HG03196 (cell line): Measurements from ENCODE around the gene MRPS27.

ENCODE experiments used
- ATAC-seq: cut with Tn5 transposase; IDR thresholded peaks from one replicate; pipeline ENCODE4 v1.9.1; 2021; ENCODE audit not compliant: unreplicated experiment

Gene MRPS27

DNA sequence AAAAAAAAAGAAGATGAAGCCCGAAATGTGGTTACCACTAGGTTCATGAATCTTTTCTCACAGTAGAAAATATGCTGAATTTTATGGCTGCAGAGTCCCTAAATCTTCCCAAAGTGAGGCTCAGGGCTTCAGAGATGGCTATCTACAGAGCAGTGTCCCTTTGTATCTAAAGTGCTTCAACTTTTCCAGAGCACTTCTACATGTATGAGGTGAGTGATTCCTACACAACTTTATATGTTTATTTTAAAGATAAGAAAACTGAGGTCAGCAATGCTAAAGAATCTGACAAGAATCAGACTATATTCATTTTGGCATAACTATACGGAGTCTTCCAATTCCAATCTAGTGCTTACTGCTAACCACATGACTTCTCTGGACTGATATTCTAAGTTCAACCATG is 53.2 kb downstream of the MRPS27 start:
- no peak for ATAC-seq

DNA sequence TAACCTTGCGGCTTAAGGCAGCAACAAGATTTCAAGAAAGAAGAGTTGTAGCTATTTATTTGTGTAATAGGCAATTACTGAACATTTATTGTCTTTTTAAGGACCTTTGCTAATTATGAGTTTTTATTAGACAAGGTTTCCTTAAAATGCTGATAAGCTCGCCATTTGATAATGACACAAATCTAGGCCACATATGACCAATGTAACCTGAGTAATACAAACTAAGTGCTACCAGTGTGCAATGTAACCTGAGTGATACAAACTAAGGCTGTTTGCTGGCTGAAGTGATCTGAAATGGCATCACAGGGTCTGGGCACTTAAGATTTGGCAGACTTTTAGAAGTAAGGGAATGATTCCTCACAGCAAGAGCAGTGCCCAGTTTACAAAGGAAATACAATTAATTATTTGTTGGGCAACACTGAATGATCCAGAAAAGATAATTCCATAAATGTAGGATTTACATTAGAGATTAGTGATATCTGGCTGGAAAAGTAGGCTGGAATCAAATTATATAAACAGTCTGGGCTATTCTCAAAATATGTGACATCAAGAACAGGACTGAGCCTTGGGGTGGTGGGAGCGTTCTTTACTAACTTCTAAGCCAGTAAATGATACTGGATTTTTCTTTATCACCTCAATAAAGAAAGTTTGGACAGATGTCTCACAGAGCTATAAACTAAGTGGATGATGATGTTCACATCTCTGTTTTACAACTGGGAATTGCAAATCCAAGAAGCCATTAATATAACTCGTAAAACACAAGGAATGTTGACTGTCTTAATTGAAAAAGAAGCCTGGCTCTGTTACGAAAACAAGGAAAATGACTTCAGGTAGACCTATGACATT is 54.8 kb downstream of the MRPS27 start:
- ATAC-seq = no peak

DNA sequence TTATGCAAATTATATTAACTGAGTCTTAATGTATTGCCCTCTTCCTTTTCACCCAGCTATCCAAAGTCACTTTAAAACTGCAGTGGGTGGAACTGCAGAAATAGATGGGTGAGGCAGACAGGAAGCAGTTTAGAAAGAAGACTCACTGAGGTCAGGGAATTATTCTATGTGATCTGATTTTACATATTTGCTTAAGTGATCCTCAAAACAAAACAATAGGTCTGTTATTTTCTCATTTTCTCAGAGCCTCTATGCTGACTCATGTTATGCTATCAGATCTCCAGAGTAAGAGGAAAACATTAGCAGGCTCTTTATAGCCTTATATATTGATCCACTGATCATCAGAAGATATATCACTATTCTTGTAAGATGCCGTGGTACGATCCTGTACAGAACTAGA is 63.5 kb downstream of the MRPS27 start:
- no peak for ATAC-seq

DNA sequence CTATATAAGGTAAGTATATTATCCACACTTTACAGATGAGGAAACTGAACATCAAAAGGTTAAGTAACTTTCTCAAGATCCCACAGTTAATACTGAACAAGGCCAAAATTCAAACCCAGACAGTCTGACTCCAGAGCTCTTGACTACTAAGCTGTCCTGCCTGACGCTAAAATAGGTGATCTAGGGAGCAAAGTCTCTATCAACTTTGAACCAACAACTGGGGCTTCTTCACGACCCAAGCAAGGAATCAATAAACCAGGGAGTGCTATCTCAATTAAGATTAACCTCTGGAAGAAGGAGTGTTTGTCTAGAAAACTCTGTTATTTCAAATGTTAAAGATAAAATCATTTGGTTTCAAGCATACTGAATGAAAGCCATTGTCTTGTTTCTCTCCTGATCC is 64.4 kb downstream of the MRPS27 start:
- ATAC-seq = no peak

DNA sequence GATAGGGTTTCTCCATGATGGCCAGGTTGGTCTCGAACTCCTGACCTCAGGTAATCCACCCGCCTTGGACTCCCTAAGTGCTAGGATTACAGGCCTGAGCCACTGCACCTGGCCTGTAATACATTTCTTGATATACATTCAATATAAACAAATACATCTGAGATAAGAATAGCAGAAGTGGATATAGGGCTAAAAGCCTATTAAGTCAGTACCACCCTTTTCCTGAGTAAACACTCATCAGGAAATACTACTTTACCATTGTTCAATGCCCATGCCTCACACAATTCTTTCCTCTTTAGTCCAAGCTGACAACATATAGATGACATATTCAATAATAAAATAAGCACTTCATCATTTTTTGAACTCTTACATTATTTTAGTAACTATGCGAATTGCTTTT is 64.8 kb downstream of the MRPS27 start:
- no peak for ATAC-seq

DNA sequence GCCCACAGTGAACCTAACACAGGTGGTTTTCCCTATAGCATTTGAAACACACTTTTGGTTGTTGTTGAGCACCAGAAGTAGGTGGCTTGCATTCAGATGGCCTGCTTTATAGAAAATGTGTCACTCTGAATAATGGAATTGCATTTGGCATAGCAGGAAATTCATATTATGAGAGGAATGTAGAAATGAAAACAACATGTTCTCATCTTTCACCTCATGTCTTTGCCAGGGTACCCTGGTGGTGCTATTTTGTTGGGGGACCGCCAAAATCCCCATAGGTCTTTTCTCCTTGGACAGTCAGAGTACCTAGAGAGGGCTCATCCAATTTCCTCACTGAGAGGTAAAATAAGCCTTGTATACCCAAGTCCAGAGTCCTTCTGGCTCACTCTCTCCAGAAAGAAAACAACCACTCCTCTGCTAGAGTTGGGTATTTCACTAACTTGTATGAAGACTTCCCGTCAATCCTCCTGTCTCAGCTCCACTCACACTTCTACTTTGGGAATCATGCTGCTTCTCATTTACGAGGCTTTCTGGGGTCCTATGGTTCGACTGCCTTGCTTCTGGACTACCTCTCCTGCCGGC is 67.4 kb downstream of the MRPS27 start:
- no peak for ATAC-seq

DNA sequence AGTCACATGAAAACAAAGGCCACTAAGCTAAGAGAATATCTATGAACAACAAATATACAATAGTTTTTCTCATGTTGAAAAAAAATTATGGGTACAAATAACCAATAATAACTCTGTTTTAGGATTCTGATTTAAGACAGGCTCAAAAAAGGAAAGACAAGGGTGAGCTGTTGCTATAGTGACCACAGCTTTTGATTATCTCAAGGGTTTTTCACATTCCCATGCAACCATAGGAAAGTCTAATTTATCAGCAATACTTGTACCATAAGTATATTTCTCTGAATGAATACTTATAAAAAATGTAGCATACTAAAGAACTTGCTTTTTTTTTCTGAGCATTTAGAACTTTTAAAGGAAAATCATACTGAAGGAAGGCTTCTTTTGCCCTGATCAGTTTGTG is 68.0 kb downstream of the MRPS27 start:
- no peak for ATAC-seq

DNA sequence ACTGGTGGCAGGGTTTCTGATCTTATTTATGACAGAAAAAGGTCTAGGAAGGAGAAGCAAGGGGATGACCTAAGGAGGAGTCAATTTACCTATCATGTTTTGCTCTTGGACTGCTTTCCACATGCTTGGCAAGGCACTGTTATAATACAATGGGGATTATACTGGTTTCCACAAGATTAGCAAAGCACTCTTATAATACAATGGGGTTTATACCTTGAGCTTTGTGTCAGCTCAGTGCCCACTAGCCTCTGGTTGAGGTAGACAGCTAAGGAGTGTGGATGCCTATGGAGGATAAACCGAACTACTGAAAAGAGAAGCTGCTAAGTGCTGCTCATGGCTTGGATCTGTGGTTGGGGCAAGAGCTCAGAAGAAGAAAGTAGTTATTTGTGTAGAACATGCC is 68.7 kb downstream of the MRPS27 start:
- no peak for ATAC-seq

DNA sequence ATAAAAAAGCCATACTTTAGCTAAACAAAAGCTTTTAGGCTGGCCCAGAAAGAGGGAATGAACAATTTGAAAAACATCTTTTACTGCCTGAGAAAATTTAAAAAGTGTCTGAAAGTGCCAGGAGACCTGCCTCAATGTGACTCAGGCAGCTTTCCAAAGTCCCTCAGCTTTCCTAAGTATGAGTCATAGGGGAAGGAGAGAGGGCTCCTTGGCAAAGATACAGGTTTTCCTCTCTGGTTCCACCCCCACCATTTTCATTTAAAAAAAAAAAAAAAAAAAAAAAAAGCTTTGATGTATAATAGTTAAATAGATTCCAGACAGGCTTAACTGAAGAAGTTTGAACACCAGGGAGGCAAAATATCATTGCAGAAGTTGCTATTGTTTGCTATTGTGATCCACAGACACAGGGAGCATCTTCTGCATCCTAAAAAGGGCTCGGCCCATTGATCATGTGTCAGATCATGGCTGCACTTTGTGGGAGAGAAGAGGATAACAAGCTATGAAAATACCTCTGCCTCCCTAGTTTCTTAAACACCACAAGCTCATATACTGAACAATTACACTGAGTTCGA is 71.5 kb downstream of the MRPS27 start:
- ATAC-seq = no peak

DNA sequence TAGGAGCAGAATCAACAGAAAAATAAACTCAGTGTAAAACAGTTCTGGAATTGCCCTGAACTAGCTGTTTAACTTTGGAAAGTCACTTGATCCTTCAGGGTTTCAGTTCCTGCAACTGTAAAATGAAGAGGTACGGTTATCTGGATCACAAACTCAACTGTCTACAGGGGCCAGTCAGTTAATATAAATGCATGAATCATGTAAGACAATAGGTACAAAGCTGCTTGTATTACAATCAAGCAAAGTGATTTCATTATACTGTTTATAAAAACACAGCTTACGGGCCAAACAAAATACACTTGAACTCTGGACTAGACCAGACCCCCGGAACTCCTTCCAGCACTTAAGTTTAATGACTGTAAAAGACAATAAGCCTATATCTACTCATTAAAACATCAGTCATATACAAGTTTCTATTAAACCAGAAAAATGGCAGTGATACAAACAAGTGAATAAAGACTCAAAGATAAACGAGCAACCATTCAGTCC is 73.0 kb downstream of the MRPS27 start:
- ATAC-seq = no peak

DNA sequence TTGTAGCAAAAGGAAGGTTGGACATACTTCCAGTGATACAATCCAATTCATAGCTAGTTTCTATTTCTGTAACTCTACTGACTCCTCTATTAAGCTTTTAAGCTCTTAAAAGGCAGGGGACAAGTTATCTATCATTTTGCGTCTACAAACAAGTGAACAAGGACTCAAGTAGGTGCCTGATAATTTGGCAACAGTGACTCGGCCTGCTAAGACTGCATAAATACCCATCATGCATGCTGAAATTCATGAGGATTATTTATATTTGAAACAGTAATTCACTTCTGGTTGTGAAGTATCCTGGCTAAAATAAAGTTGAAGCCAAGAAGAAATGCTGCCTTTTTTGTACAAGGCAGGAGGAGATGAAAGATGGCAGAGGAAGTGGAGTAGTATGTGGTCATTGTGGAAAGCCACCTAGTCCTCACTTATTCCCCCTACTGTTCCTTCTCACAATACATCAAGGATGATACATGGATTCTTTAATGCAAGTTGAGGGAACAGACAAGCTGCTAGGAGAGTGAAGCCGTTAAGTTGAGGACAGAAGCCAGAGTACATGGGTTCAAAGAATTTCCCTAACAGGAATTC is 74.0 kb downstream of the MRPS27 start:
- no peak for ATAC-seq

DNA sequence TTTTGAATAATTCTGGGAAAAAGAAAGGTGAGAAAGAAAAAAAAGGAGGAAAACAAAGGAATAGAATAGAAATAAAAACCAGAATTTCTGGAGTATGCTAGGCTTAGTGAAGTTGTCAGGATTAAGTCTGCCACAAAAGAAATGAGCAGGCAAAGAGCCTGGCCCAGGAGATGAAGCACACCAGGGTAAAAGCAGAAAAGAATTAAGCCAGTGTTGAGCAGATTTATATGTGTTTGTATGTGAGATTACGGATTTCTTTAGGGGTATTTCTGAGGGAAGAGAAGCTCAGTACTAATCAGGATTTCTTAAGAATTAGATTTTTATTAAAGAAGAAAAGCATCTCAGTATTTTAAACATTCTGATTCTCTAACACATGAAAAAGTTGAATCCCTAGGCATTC is 74.5 kb downstream of the MRPS27 start:
- ATAC-seq = no peak

DNA sequence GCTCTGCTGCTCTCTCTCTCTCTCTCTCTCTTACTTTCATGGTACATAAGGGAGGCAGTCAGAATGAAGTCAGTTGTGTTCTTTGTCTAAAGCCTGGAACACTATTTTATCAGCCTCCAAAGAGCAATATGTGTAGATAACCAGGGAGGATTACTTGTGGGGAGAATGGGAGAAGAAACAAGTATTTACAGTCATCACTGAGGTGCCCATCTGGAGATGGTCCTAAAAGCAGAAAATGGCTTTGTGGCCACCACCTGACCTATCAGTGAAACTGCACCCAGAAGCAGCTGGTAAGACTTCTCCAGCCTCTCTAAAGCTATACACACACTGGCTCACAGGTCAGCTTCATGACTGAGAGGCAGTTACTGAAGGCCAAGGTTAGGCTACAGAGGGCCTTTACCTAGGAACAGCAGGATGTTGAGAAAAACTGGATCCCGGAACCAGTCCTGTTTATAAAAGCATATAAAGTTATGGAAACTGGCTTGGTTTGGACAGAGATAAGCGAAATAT is 75.1 kb downstream of the MRPS27 start:
- ATAC-seq = peak; percentile 85

DNA sequence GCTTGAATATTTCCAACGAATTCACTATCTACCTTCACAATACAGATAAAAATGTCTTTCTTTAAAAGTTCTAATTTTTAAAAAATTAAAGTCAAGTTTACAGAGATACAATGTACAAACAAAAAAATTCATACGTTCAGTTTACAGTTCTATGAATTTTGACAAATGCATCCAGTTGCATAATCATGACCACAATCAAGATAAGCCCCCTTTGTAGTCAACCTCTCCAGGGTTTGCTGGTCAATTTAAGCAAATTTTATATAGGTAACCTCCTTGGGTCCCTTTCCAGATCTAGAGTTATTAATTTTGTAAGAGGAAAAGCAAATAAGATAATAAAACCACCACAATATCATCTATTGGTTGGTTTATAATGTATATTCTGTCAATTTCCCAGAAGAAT is 76.3 kb downstream of the MRPS27 start:
- ATAC-seq = no peak

DNA sequence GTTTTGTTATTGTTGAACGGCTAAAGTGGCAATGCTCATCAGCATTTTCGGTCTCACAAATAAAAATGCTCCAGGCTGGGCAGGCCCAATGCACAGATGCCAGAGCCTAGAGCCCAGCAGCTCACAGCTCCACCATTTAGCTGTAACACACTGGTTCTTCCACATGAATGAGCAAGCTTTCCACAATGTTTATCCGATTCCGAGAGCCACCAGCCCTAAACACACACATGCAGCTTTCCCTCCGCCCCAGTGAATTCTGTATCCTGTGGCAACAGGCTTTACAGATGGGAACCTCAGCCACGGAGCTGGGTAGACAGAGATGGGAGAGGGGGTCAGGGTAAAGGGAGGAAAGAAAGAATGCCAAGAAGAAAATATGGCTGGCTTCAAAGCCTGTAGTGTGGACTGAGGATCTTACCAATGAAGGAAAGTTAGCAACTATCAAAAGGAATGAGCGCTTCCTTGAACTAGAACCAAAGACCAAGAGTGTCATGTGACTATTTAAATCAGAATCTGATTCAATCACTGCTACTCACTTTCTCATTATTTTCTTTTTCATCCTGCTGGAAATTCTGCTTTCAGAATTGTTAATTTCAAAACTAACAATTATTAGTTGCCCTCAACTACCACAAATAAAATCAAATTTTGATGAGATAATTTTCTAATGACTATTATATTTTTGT is 77.1 kb downstream of the MRPS27 start:
- ATAC-seq = no peak

DNA sequence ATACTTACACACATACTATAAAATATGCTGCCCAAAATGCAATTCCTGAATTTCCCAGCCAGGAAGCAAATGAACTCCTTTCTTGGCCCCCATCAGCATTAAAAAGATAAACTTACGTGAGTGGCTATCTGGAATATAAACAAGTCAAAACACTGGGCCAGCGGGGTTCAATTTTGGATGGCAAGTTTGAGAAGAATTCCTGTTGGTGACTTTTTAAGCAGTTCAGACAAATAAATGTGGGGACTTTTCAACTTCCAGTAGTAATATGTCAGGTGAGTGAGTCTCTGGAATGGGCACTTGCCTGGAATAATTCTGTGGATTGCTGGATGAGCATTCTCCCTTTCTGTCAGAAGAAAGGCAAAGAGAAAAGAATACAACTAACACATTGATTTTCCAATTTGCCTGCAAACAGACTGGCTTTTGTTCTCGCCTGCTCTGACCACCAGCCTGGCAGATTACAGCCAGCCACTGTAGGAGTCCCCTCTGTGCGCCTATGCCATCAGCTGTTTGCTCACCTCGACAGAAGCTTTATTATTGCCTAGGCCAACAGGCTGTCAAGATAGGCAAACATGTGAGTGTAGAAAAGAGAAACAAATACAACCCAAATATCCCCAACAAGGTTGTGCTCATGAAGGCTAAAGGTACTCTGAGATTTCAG is 78.6 kb downstream of the MRPS27 start:
- ATAC-seq = no peak

DNA sequence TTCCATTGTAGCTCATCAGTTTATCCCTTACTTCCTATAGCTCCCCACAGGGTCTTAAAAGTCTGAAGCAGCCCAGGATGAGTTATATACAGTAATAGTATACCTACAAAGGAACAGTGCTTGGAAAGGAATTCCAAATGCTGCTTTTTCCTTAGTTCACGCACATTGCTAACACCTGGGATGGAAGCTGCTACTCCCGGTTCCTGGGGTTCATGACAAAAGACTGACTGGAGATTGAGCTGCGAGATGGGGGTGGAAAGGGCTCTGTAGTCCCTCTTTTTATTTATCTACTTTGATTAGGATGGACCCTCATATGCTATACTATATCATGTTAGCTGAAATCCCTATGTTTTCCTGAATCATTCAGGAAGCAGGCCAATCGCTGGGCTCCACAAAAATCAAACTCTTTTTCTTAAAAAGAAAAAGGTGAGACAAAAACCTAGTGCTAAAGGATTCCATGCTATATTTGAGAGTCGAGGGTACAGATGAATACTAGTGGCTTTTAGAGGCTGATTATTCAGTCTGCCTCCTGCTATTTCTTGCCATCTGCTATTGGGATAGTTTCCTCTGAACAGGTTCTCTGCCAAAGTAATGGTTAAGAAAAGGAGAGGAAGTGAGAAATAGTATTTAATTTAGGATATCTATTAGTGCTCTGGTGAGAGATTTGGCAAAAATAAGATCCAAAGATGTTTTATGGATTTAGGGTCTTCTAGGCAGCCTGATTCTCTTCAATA is 81.2 kb downstream of the MRPS27 start:
- no peak for ATAC-seq

DNA sequence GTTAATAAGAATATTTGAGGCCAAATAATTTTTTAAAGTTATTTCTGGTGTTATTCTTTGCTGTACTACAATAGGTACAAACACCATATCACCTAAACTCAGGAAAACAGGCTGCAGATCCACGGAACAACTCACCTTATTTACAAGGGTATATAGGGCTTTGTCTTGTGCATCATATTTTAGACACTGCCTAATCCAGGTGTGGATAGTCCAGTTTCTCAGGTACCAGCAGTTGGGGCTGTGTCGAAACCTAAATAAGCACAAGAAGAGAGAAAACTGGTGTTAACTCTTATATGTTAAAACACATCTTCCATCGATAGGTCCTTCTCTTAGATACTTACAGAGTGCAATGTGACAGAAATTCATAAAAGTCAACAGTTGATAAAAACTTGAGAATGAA is 82.2 kb downstream of the MRPS27 start:
- no peak for ATAC-seq

DNA sequence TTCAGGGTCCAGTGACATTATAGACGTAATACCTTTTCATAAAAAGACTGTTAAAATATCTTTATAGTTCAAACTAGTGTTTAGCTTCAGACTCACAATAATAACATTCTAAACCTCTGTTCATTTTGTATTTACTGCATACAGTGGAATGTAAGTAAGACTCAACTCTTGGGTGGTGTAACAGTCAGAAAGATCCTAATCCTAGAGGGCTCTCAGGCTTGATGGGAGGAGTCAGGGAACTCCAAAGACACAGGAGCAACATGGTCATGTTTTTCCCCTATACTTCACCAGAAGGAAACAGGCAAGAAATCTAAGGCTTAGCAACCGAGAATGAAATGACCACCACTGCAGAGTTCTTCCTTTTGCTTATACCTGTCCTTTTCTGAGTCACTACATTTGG is 82.6 kb downstream of the MRPS27 start:
- ATAC-seq = no peak

DNA sequence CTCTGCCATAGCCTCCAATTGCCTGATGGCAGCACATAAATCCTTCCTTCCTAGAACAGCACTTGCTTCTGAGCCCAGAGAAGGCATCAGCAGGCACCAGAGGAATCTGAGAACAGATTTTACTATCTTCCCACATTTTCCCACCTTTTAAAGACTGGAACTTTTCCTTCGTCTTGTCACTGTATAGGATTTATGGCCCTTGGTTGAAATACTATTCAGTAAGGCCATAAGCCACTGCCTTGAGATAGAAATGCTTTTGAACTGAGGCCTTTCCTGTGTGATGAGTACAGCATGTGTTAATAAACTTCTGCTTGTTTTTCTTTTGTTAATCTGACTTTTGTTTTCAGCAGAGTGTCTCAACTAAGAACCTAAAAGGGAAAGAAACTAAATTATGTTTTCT is 84.3 kb downstream of the MRPS27 start:
- no peak for ATAC-seq
